GM12892 (cell line): ENCODE results near the gene TYW1B. TPM values are rescaled to one million over a fixed set of nuclear protein-coding genes. Genes with fewer than 3 reads are reported as not detected.
A peak's percentile ranks its signal among the peaks of the same experiment; 100 is the strongest.
"Not testable (repeated sequence)": the region's sequence is repeated elsewhere in the genome, so short reads cannot be mapped to it uniquely, and the experiment has no call there.

Source experiments
- DNase-seq: peaks from one replicate; pipeline ENCODE4 v3.0.0; 2011; ENCODE audit not compliant: insufficient read length
- FAIRE-seq: peaks from 2 replicates; lab custom pipeline; 2011; peaks lifted over from hg19 to GRCh38; lab: Jason Lieb, UNC
- POLR2A ChIP-seq: IDR thresholded peaks from 2 replicates; pipeline ENCODE4 v1.6.1; 2011; ENCODE audit warnings: low read depth, low read length, control low read depth
- POLR2AphosphoS5 ChIP-seq: IDR thresholded peaks from 2 replicates; pipeline ENCODE4 v1.6.1; 2011; ENCODE audit warnings: low read depth, low read length, control low read depth
- TAF1 ChIP-seq: IDR thresholded peaks from 2 replicates; pipeline ENCODE4 v1.6.1; 2011; ENCODE audit warnings: low read depth, mild to moderate bottlenecking, control low read depth, low read length, borderline replicate concordance
- polyA plus RNA-seq: library from polyadenylated mRNA; unstranded; fragments of >200 nt; gene quantifications from one replicate; pipeline ENCODE4 v1.2.1, GENCODE V29; 2012; ENCODE audit warnings: missing spikeins, inconsistent platforms; ENCODE audit not compliant: missing spikeins

Gene TYW1B, protein sequence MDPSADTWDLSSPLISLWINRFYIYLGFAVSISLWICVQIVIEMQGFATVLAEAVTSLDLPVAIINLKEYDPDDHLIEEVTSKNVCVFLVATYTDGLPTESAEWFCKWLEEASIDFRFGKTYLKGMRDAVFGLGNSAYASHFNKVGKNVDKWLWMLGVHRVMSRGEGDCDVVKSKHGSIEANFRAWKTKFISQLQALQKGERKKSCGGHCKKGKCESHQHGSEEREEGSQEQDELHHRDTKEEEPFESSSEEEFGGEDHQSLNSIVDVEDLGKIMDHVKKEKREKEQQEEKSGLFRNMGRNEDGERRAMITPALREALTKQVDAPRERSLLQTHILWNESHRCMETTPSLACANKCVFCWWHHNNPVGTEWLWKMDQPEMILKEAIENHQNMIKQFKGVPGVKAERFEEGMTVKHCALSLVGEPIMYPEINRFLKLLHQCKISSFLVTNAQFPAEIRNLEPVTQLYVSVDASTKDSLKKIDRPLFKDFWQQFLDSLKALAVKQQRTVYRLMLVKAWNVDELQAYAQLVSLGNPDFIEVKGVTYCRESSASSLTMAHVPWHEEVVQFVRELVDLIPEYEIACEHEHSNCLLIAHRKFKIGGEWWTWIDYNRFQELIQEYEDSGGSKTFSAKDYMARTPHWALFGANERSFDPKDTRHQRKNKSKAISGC
- 3.2 TPM for polyA plus RNA-seq

DNA sequence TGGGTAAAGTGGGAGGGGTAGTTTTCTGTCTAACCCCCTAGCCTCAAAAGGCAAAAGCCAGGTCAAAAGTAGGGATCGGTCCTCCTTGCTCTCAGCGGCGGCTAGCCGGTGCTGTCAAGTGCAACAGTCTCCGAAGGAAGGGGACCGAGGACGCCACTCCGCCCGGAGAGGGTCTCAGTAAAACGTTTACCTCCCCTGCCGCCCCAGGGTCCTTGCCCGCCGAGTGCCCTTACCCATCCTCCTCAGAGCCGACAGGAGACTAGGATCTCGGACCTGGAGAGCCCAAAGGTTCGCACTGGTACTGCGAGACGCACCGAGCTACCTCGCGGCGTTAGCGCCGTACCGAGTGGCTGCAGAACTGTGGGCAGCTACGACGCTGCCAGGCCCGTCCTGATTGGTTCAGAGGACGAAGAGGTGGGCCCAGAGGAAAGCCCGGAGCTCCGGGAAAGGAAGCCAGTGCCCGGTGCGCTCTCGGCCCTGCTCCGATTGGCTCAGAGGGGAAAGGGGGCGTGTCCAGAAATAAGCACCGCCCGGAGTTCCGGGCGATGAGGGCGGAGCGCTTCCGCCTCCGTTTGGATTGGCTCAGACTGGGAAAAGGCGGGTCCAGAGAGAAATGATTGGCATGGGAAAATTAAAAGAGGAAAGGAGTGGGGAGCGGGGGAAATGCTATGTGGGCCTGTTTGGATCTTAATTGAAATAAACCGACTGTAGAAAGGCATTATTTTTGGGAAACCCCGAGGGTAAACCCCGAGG is at the start of gene TYW1B:
Gene TYW1B, minus strand, starts transcription at position 362 of the 753 bp plus-strand sequence. Its CDS starts 125 bp downstream, at position 237.
- FAIRE-seq (peak; percentile 93), DNase-seq (peak; percentile 59)
- TF ChIP-seq POLR2A (peak; percentile 91), POLR2AphosphoS5 (peak; percentile 89), TAF1 (peak; percentile 90)

DNA sequence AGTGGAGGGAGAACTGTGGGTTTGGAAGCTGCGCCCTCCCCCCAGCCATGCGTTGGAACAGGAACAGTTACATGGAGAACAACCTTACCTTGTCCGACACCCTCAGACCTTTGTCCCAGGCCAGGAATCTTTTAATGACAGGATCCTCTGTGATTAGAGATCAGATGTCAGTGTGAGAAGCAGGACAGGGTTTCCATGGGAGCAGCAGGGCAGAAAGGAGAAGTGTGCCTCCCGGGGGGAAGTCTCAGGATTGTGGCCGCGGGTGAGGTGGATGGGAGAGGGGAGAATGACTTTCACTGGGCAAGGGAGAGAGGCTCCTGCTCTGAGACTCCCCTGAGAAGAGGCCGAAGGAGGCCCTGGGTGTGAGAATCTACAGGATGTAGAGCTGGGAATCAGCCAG is 39.6 kb upstream of the TYW1B start:
- DNase-seq, FAIRE-seq: not testable (repeated sequence)

DNA sequence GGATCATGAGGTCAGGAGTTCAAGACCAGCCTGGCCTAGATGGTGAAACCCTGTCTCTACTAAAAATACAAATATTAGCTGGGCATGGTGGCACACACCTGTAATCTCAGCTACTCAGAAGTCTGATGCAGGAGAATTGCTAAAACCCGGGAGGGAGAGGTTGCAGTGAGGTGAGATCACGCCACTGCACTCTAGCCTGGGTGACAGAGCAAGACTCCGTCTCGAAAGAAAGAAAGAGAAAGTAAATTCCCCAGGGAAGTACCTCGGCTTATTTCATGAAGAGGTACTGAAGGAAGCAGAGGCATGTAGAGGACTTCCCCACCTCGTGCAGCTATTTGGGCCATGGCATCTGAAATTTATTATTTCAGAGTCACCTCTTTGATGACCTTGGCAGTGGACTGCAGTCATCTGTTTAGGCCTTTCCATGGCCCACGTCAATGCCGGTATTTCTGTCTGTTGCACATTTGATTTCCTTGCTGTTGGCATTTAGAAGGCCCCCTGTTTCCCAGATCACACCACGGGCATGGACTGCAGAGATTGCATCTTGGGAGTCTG is 30.9 kb upstream of the TYW1B start:
- not testable (repeated sequence) for FAIRE-seq, DNase-seq

GRCh38 chr7:72857925-72858324 is 29.9 kb upstream of the TYW1B start:
- not testable (repeated sequence) for DNase-seq, FAIRE-seq

DNA sequence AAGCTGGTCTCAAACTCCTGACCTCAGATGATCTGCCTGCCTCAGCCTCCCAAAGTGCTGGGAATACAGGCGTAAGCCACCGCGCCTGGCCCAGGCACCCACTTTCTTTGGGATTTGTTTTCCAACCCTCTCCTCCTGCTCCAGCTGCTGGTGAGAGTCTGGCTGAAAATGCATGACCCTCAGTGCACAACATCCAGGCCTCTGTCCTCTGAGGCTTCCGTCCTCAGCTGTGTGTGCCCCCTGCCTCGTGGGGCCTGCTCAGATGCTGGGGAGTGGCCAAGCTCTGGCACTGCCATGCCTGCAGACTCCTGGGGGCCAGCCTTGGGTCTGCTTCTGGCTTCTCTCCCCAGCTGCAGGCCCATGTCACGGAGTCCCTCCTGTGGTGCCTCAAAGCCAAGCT is 27.3 kb upstream of the TYW1B start:
- not testable (repeated sequence) for DNase-seq, FAIRE-seq

DNA sequence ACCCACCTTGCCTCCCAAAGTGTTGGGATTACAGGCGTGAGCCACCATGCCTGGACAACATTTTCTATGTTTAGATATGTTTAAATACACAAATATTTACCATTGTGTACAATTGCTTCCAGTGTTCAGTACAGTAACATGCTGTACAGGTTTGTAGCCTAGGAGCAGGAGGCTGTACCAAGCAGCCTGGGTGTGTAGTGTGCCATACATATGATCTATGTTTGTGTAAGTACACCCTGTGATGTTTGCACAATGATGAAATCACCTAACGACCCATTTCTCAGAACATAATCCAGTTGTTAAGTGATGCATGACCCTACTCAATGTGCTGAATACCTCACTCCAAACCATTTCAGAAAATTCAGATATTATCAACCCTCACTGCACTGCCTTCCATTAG is 24.9 kb upstream of the TYW1B start:
- FAIRE-seq = not testable (repeated sequence)

DNA sequence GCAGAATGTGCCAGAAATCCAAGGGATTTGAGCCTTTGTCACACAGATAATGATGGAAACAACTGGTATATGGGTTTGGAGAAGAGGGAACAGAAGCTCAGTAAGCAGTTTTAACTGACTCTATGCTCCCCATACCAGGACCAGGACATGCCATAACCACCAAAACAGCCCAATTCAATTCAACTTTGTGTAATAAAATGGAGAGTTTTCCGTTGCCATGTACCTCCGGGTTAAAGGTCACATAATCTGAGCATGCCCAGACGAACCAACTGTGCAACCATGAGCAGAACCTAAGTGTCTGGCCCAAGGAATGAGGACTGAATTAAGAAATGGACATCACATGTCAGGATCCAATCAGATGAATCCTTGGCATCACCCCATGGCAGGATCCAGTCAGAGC is 22.7 kb upstream of the TYW1B start:
- FAIRE-seq, DNase-seq: not testable (repeated sequence)

More for the DNA sequence above, 24.9 kb upstream of the TYW1B start:
- DNase-seq = not testable (repeated sequence)

DNA sequence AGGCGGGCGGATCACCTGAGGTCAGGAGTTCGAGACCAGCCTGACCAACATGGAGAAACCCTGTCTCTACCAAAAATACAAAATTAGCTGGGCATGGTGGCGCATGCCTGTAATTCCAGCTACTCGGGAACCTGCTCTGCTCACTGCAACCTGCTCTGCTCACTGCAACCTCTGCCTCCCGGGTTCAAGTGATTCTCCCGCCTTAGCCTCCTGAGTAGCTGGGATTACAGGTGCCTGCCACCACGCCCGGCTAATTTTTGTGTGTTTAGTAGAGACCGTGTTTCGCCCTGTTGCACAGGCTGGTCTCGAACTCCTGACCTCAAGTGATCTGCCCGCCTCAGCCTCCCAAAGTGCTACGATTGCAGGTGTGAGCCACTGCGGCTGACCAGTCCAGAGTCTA is 16.1 kb upstream of the TYW1B start:
- not testable (repeated sequence) for FAIRE-seq, DNase-seq

- FAIRE-seq, DNase-seq: not testable (repeated sequence)
Measured at GRCh38 chr7:72843166-72843565, 15.2 kb upstream of the TYW1B start.

DNA sequence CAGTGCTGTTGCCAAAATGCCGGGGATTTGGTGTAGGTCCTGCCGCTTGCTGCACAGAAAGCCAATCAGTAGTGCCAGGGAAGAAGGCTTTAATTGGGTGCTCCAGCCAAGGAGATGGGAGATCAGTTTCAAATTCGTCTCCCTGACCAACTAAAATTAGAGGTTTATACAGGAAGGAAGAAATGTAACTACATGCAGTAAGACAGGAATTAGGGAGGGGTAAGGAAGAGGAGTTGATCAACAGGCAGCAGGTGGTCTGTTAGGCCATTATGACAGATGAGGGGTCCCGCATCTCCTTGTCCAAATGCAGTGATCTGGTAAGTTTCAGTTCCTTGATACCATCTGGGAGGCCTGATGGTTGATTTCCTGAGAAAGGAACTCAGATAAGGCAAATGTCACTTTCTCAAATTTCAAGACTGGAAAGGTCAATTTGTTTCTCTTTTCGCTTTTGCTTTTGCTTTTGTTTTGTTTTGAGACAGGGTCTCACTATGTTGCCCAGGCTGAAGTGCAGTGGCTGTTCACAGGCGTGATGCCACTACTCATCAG is 13.0 kb upstream of the TYW1B start:
- not testable (repeated sequence) for FAIRE-seq, DNase-seq

DNA sequence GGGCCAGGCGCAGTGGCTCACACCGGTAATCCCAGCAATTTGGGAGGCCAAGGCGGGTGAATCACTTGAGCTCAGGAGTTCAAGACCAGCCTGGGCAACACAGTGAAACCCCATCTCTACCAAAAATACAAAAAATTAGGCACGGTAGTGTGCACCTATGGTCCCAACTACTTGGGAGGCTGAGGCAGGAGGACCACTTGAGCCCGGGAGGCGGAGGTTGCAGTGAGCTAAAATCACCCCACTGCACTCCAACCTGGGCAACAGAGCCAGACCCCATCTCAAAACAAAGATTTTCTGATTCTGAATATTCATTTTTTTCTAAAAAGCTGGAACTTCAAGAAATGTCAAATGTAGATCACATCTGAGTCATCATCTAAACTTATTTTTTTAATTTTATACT is 10.3 kb upstream of the TYW1B start:
- not testable (repeated sequence) for DNase-seq, FAIRE-seq

DNA sequence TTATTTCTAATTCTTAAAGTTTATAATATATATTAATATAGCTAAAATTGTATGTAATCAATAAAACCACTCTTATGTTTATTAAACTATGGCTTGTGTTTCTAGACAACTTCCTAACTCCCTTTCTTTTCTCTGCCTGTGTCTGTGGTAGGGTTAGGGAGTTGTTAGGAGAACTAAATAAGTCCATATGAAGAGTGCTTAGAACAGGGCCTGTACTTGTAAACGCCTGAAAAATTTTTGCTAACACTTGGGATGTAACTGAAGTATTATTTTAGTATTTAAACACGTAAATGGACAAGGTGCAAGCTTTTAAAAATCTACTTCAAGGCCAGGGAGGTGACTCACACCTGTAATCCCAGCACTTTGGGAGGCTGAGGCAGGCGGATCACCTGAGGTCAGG is 9.3 kb upstream of the TYW1B start:
- not testable (repeated sequence) for FAIRE-seq

GRCh38 chr7:72830567-72830966 is 2.6 kb upstream of the TYW1B start:
- DNase-seq, FAIRE-seq: not testable (repeated sequence)

More for the DNA sequence above, 9.3 kb upstream of the TYW1B start:
- DNase-seq = not testable (repeated sequence)

DNA sequence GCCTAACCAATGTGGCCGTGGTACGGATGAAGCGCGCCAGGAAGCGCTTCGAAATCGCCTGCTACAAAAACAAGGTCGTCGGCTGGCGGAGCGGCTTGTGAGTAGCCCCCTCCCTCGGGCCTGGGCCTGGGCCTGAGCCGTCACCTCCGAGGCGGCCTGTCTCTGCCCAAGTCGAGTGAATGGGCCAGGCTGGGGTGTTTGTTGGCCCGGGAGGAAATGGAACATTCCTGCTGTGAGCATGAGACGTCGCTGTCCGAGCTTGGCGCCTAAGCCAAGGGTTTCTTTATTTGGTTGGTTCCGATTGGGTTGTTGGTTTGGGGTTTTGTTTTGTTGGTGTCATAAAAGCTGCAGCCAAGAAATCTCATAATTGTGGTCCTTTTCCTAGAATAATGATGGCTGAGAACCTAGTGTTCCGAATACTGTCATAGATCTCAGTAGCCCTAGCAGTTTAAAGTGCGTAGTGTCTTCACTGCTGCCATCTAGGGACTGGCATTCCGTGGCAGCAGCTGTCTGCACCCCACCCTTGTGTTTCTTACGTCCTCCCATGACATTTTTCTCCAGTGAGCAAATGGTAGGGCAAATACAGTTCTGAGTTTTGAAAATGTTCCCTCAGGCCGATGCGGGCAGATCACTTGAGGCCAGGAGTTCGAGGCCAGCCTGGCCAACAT is 1.8 kb upstream of the TYW1B start:
- peak; percentile 53 for FAIRE-seq

More for the DNA sequence above, 1.8 kb upstream of the TYW1B start:
- DNase-seq = not testable (repeated sequence)
